SU-DHL-6 (cell line): ENCODE results near the gene EFCAB8.
"Not testable (repeated sequence)": the region's sequence is repeated elsewhere in the genome, so short reads cannot be mapped to it uniquely, and the experiment has no call there.

Experiments
- H2AFZ ChIP-seq: fragments of 200-600 bp; sonication (generic); 2 replicates; pipeline ENCODE4 v1.6.1; 2014; ENCODE audit warnings: low read depth, mild to moderate bottlenecking, moderate library complexity, mixed read lengths, antibody characterized with exemption, low read length; ENCODE audit not compliant: severe bottlenecking
- H3F3A ChIP-seq: fragments of 200-600 bp; shearing (Covaris generic); 2 replicates; pipeline ENCODE4 v1.6.0; 2016; ENCODE audit warnings: antibody characterized with exemption, mild to moderate bottlenecking; ENCODE audit not compliant: insufficient read depth
- H3K27ac ChIP-seq: fragments of 200-600 bp; sonication (generic); 2 replicates; pipeline ENCODE4 v1.5.1; 2016; ENCODE audit warnings: low read depth, mild to moderate bottlenecking, low read length, moderate library complexity, mixed read lengths
- H3K27me3 ChIP-seq: fragments of 200-600 bp; sonication (generic), shearing (Covaris generic); 2 replicates; pipeline ENCODE4 v1.6.0; 2014; ENCODE audit warnings: mild to moderate bottlenecking, low read length
- H3K36me3 ChIP-seq: fragments of 200-600 bp; sonication (generic); 2 replicates; pipeline ENCODE4 v1.6.1; 2014; ENCODE audit warnings: mild to moderate bottlenecking, low read length, mixed read lengths
- H3K4me2 ChIP-seq: fragments of 300-600, 200-600 bp; shearing (Covaris generic), sonication (generic); 2 replicates; pipeline ENCODE4 v1.6.0; 2014; ENCODE audit warnings: low read length, low read depth, mild to moderate bottlenecking; ENCODE audit not compliant: poor library complexity, severe bottlenecking
- H3K4me3 ChIP-seq: fragments of 200-600 bp; sonication (generic); 2 replicates; pipeline ENCODE4 v1.5.1; 2014; ENCODE audit warnings: antibody characterized with exemption, low read length, mild to moderate bottlenecking, mixed read lengths; ENCODE audit not compliant: insufficient read depth, poor library complexity, severe bottlenecking
- H3K79me2 ChIP-seq: fragments of 200-600 bp; sonication (generic); 2 replicates; pipeline ENCODE4 v1.6.1; 2014; ENCODE audit warnings: mild to moderate bottlenecking, low read length, moderate library complexity; ENCODE audit not compliant: insufficient read depth
- H3K9ac ChIP-seq: fragments of 200-600 bp; sonication (generic); 2 replicates; pipeline ENCODE4 v1.7.0; 2014; ENCODE audit warnings: mild to moderate bottlenecking, low read length
- H3K9me2 ChIP-seq: fragments of 200-600 bp; sonication (generic); replicated peaks from 2 replicates; pipeline ENCODE4 v1.6.1; 2014; ENCODE audit warnings: low read length; ENCODE audit not compliant: insufficient read depth
- H3K9me3 ChIP-seq: fragments of 200-600 bp; sonication (generic); 2 replicates; pipeline ENCODE4 v1.6.1; 2014; ENCODE audit warnings: low read length, mixed read lengths; ENCODE audit not compliant: insufficient read depth
- H4K20me1 ChIP-seq: fragments of 200-600 bp; sonication (generic); 2 replicates; pipeline ENCODE4 v1.6.1; 2014; ENCODE audit warnings: low read depth, mild to moderate bottlenecking, antibody characterized with exemption, low read length, moderate library complexity, mixed read lengths
- CTCF ChIP-seq: fragments of 200-600 bp; sonication (generic); IDR thresholded peaks from one replicate; pipeline ENCODE4 v1.5.1; 2017; ENCODE audit warnings: antibody characterized with exemption, mild to moderate bottlenecking, low read length, moderate library complexity; ENCODE audit not compliant: insufficient read depth, poor library complexity, severe bottlenecking
- EZH2phosphoT487 ChIP-seq: fragments of 200-600 bp; sonication (generic), shearing (Covaris generic); conservative IDR thresholded peaks from 2 replicates; pipeline ENCODE4 v1.6.1; 2018; ENCODE audit warnings: mild to moderate bottlenecking, antibody characterized with exemption, low read length, moderate library complexity, mixed read lengths

The EFCAB8 gene

GRCh38 chr20:32960849-32961731 is 102.4 kb downstream of the EFCAB8 start:
- no peaks in the 10 kb centered on the region for H3K27me3 ChIP-seq
- H3K79me2 ChIP-seq, result no peaks in the 10 kb centered on the region
- no peak overlapping the region for H3K4me2 ChIP-seq
- H3K36me3 ChIP-seq, result peaks cover 7% of the 10 kb centered on the region; the same call in 1 of the 2 replicates
- TF ChIP-seq EZH2phosphoT487 (no peak), CTCF (no peak)
- no peak overlapping the region for H3K9ac ChIP-seq
- no peak overlapping the region for H3K27ac ChIP-seq
- no peak overlapping the region for H2AFZ ChIP-seq
- peaks cover 7% of the 10 kb centered on the region; the same call in 1 of the 2 replicates for H3K9me3 ChIP-seq
- no peak overlapping the region for H3K4me3 ChIP-seq
- no peaks in the 10 kb centered on the region for H4K20me1 ChIP-seq
- no peaks in the 10 kb centered on the region for H3F3A ChIP-seq
- H3K9me2 ChIP-seq, result no peaks in the 10 kb centered on the region

GRCh38 chr20:32962053-32962452 is 103.3 kb downstream of the EFCAB8 start:
- H2AFZ ChIP-seq, result no peak overlapping the region
- no peaks in the 10 kb centered on the region for H3K36me3 ChIP-seq
- no peaks in the 10 kb centered on the region for H3K27me3 ChIP-seq
- no peaks in the 10 kb centered on the region for H3K9me2 ChIP-seq
- H3K4me3 ChIP-seq, result no peak overlapping the region
- H3K27ac ChIP-seq, result no peak overlapping the region
- no peak overlapping the region for H3K9ac ChIP-seq
- TF ChIP-seq EZH2phosphoT487 (no peak), CTCF (no peak)
- H3K9me3 ChIP-seq, result no peaks in the 10 kb centered on the region
- no peak overlapping the region for H3K4me2 ChIP-seq
- no peaks in the 10 kb centered on the region for H3K79me2 ChIP-seq
- H3F3A ChIP-seq, result no peaks in the 10 kb centered on the region
- H4K20me1 ChIP-seq, result no peaks in the 10 kb centered on the region

DNA sequence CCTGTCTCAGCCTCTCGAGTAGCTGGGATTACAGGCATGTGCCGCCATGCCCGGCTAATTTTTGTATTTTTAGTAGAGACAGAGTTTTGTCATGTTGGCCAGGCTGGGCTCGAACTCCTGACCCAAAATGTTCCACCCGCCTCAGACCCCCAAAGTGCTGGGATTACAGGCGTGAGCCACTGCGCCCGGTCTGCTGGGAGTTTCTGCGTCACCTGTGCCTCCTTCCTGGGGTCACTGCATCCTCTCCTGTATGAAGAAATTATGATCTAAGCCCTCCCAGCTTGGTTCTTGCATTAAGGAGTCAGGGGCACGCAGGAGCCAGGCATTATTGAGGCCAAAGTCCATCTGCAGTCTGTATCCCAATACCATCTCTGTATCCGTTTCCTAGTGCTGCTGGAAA is 103.9 kb downstream of the EFCAB8 start:
- not testable (repeated sequence) for H3K27me3 ChIP-seq, H3F3A ChIP-seq, H3K4me3 ChIP-seq, H3K79me2 ChIP-seq, H3K36me3 ChIP-seq, H3K27ac ChIP-seq, H3K9ac ChIP-seq, H4K20me1 ChIP-seq, H3K9me3 ChIP-seq, H3K4me2 ChIP-seq, H3K9me2 ChIP-seq, H2AFZ ChIP-seq

GRCh38 chr20:32963176-32963575 is 104.5 kb downstream of the EFCAB8 start:
- H3F3A ChIP-seq, result no peaks in the 10 kb centered on the region
- H4K20me1 ChIP-seq, result no peaks in the 10 kb centered on the region
- H3K27ac ChIP-seq, result no peak overlapping the region
- H3K4me2 ChIP-seq, result no peak overlapping the region
- TF ChIP-seq CTCF (no peak), EZH2phosphoT487 (no peak)
- H3K9me3 ChIP-seq, result no peaks in the 10 kb centered on the region
- no peaks in the 10 kb centered on the region for H3K27me3 ChIP-seq
- H3K4me3 ChIP-seq, result no peak overlapping the region
- H3K9ac ChIP-seq, result no peak overlapping the region
- H2AFZ ChIP-seq, result no peak overlapping the region
- no peaks in the 10 kb centered on the region for H3K9me2 ChIP-seq
- no peaks in the 10 kb centered on the region for H3K79me2 ChIP-seq
- no peaks in the 10 kb centered on the region for H3K36me3 ChIP-seq
